Lower leg skin (tissue), 3 donors: ENCODE data around the gene VPS35L.

Experiments
- CTCF ChIP-seq, 3 donors: fragments of 450-650 bp; IDR thresholded peaks; one replicate each; pipeline ENCODE4 v1.5.1; 2016; ENCODE audit warnings: antibody characterized with exemption in 3 of 3, mild to moderate bottlenecking in 3 of 3, moderate library complexity in 2 of 3
- POLR2A ChIP-seq, 2 donors: fragments of 450-650 bp; IDR thresholded peaks; one replicate each; pipeline ENCODE4 v1.6.1; 2016 to 2017; ENCODE audit warnings: antibody characterized with exemption in 2 of 2, mild to moderate bottlenecking in 1 of 2, moderate library complexity in 1 of 2

GRCh38 chr16:19681637-19682036 lies 126.1 kb downstream of the VPS35L start:
- TF ChIP-seq CTCF (IDR thresholded peaks at IDR 0.05), result no peak
- TF ChIP-seq POLR2A (IDR thresholded peaks at IDR 0.05), result no peak
